Tibial artery (tissue), 4 donors: ENCODE measurements around the gene PRKX.
"Not testable (repeated sequence)": the region's sequence is repeated elsewhere in the genome, so short reads cannot be mapped to it uniquely, and the experiment has no call there.

Source experiments
- DNase-seq, 2 donors: peaks; one replicate each; pipeline ENCODE4 v3.0.0-alpha.2; 2019
- H3K27ac ChIP-seq, 2 donors: fragments of 200-600 bp; sonication (generic) in 1 of 2; 1 replicate in 1 of 2; 2 replicates in 1 of 2; pipeline ENCODE4 v1.5.1; 2018 to 2019; ENCODE audit warnings: mild to moderate bottlenecking in 1 of 2
- H3K27me3 ChIP-seq, 2 donors: fragments of 200-600 bp; sonication (generic) in 1 of 2; one replicate each; pipeline versions ENCODE4 v1.5.1 to v1.6.0; 2016 to 2019
- H3K36me3 ChIP-seq, 3 donors: fragments of 200-600 bp; sonication (generic) in 2 of 3; one replicate each; pipeline ENCODE4 v1.5.1; 2016 to 2019; ENCODE audit warnings: mild to moderate bottlenecking in 2 of 3
- H3K4me1 ChIP-seq, 4 donors: fragments of 200-600 bp; sonication (generic) in 2 of 4; 1 replicate in 3 of 4; 2 replicates in 1 of 4; pipeline ENCODE4 v1.5.1; 2016 to 2019
- H3K4me3 ChIP-seq, 2 donors: fragments of 200-600 bp; sonication (generic) in 1 of 2; 1 replicate in 1 of 2; 2 replicates in 1 of 2; pipeline ENCODE4 v1.5.1; 2018 to 2019; ENCODE audit warnings: mild to moderate bottlenecking in 2 of 2
- H3K9me3 ChIP-seq, 3 donors: fragments of 200-600 bp; sonication (generic) in 1 of 3; one replicate each; pipeline ENCODE4 v1.5.1; 2016 to 2019
- CTCF ChIP-seq, 2 experiments: fragments of 200-600 bp in 1 of 2; fragments of 450-650 bp in 1 of 2; IDR thresholded peaks; one replicate each; pipeline ENCODE4 v1.5.1; 2017 to 2019; ENCODE audit warnings: antibody characterized with exemption in 2 of 2, mild to moderate bottlenecking in 1 of 2, moderate library complexity in 1 of 2
- intact Hi-C: fragments of 100-400 bp; cut with DNase I; formaldehyde crosslinking; loops from one replicate; pipeline ENCODE4 v1.15.0; 2023; ENCODE audit warnings: low total_unique reads

Gene PRKX

GRCh38 chrX:3712051-3712869 lies 1.2 kb downstream of the PRKX start:
- Histone ChIP-seq H3K9me3 (no peaks in the 10 kb centered on the region), H3K36me3 (no peaks in the 10 kb centered on the region), H3K4me1 (peaks cover 0 to 14% (median 2%) of the 10 kb centered on the region in 4 donors), H3K4me3 (peak overlapping the region; percentile 73 to 89), H3K27me3 (no peaks in the 10 kb centered on the region), H3K27ac (peak overlapping the region; percentile 70 to 73)
- peak in 1 of 2 donors; percentile 21 for DNase-seq
- intact Hi-C loops = no loop called here
- no peak for TF ChIP-seq CTCF (IDR thresholded peaks at IDR 0.05)

- Histone ChIP-seq H3K27me3 (no peaks in the 10 kb centered on the region), H3K27ac (peak overlapping the region; percentile 70 to 73), H3K4me3 (peak overlapping the region; percentile 73 to 89), H3K4me1 (peaks cover 0 to 14% (median 2%) of the 10 kb centered on the region in 4 donors), H3K36me3 (no peaks in the 10 kb centered on the region), H3K9me3 (no peaks in the 10 kb centered on the region)
- peak; percentile 20 to 68 for DNase-seq
- intact Hi-C loops = no loop called here
- no peak for TF ChIP-seq CTCF (IDR thresholded peaks at IDR 0.05)
Observed at GRCh38 chrX:3711331-3711917, 2.0 kb downstream of the PRKX start.

GRCh38 chrX:3707673-3708274 lies 5.7 kb downstream of the PRKX start:
- H3K27me3 ChIP-seq, DNase-seq, H3K4me1 ChIP-seq, H3K36me3 ChIP-seq, H3K27ac ChIP-seq, H3K4me3 ChIP-seq, intact Hi-C loops, H3K9me3 ChIP-seq: not testable (repeated sequence)

GRCh38 chrX:3706481-3706880 lies 7.0 kb downstream of the PRKX start:
- intact Hi-C loops = no loop called here
- no peak overlapping the region for H3K27ac ChIP-seq
- no peak for TF ChIP-seq CTCF (IDR thresholded peaks at IDR 0.05)

GRCh38 chrX:3703251-3703650 lies 10.2 kb downstream of the PRKX start:
- H3K27ac ChIP-seq, H3K4me3 ChIP-seq, DNase-seq, intact Hi-C loops, H3K27me3 ChIP-seq, H3K36me3 ChIP-seq, H3K9me3 ChIP-seq: not testable (repeated sequence)
- peaks cover 0 to 11% (median 4%) of the 10 kb centered on the region in 4 donors for H3K4me1 ChIP-seq

More at GRCh38 chrX:3706481-3706880, 7.0 kb downstream of the PRKX start:
- H3K27me3 ChIP-seq = no peaks in the 10 kb centered on the region
- H3K9me3 ChIP-seq = no peaks in the 10 kb centered on the region
- H3K4me3 ChIP-seq = no peak overlapping the region
- no peaks in the 10 kb centered on the region for H3K36me3 ChIP-seq
- no peaks in the 10 kb centered on the region for H3K4me1 ChIP-seq
- DNase-seq = no peak

GRCh38 chrX:3702095-3702494 lies 11.4 kb downstream of the PRKX start:
- H3K4me3 ChIP-seq, DNase-seq, H3K27me3 ChIP-seq, H3K27ac ChIP-seq, intact Hi-C loops, H3K9me3 ChIP-seq, H3K36me3 ChIP-seq: not testable (repeated sequence)
- peaks cover 0 to 14% (median 4%) of the 10 kb centered on the region in 4 donors for H3K4me1 ChIP-seq

GRCh38 chrX:3701445-3701928 lies 12.0 kb downstream of the PRKX start:
- H3K36me3 ChIP-seq, H3K9me3 ChIP-seq, intact Hi-C loops, H3K27me3 ChIP-seq, H3K4me3 ChIP-seq, H3K27ac ChIP-seq, DNase-seq: not testable (repeated sequence)
- H3K4me1 ChIP-seq = peaks cover 0 to 14% (median 4%) of the 10 kb centered on the region in 4 donors
